ENCODE measurements around the gene CCDC194.

Gene CCDC194

DNA sequence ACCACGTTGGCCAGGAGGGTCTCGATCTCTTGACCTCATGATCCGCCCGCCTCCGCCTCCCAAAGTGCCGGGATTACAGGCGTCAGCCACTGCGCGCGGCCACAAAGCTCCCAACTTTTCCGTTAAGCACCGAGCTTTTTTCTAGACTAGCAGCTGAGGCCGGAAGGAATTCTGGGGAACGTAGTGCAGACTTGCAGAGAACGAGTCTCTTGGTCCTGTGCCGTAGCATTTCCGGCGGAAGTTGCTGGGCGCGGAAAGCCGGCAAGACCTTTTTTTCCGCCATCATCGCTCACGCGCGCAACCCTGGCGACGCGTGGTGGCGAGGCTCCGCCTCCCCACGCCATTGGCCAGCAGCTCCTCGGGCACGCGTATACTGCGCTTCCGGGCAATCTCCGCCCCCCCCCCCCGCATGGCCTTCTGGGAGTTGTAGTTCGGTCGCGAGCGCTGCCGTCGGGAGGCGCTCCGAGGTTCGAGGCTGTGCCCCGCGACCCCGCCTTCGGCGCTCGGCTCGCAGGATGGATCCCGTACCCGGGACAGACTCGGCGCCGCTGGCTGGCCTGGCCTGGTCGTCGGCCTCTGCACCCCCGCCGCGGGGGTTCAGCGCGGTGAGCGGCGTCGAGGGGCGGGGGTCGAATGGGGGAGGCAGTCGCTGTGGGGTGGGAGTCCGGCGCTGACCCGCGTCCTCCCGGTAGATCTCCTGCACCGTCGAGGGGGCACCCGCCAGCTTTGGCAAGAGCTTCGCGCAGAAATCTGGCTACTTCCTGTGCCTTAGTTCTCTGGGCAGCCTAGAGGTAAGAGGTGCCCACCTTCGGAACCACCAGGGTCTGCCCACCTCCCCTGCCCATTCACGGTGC lies 25.9 kb upstream of the CCDC194 start, which contains the start of gene MVB12A (continued):
- TF ChIP-seq ZNF146 (tag by site-specific recombination; IDR thresholded peaks at IDR 0.05) (no peak), ZNF223 (tag by site-specific recombination; IDR thresholded peaks at IDR 0.05) (no peak), ZNF184 (tag by site-specific recombination; IDR thresholded peaks at IDR 0.05) (no peak), SP7 (tag by site-specific recombination; IDR thresholded peaks at IDR 0.05) (peak; percentile 82), ZNF214 (tag by site-specific recombination; IDR thresholded peaks at IDR 0.05; ENCODE audit: borderline replicate concordance) (no peak), ZNF211 (tag by site-specific recombination; IDR thresholded peaks at IDR 0.05; ENCODE audit: low read depth) (no peak), ZBTB8A (tag by site-specific recombination; IDR thresholded peaks at IDR 0.05) (peak; percentile 76), ZBTB7A (tag by site-specific recombination; IDR thresholded peaks at IDR 0.05; ENCODE audit: low read depth) (no peak; the same call in none of the 2 replicates), ZXDB (tag by site-specific recombination; IDR thresholded peaks at IDR 0.05) (no peak; the same call in none of the 2 replicates), ZNF561 (tag by site-specific recombination; IDR thresholded peaks at IDR 0.05; ENCODE audit: borderline replicate concordance) (no peak), HOXA7 (CRISPR knock-in tag; IDR thresholded peaks at IDR 0.05; ENCODE audit: borderline replicate concordance) (no peak), GLIS2 (tag by site-specific recombination; IDR thresholded peaks at IDR 0.05) (peak; percentile 61; the same call in 1 of the 2 replicates), ZNF366 (tag by site-specific recombination; conservative IDR thresholded peaks at IDR 0.05) (no peak), KLF7 (tag by site-specific recombination; IDR thresholded peaks at IDR 0.05; ENCODE audit: borderline replicate concordance) (no peak), ZNF621 (tag by site-specific recombination; IDR thresholded peaks at IDR 0.05) (no peak), ZNF48 (tag by site-specific recombination; IDR thresholded peaks at IDR 0.05) (no peak), HOXC10 (CRISPR knock-in tag; IDR thresholded peaks at IDR 0.05) (no peak), PRDM1 (tag by site-specific recombination; IDR thresholded peaks at IDR 0.05) (no peak), OVOL3 (tag by site-specific recombination; IDR thresholded peaks at IDR 0.05) (peak; percentile 66; the same call in 1 of the 2 replicates), SCRT1 (tag by site-specific recombination; IDR thresholded peaks at IDR 0.05; ENCODE audit: borderline replicate concordance) (no peak)
- TF ChIP-seq, protein P1, sequence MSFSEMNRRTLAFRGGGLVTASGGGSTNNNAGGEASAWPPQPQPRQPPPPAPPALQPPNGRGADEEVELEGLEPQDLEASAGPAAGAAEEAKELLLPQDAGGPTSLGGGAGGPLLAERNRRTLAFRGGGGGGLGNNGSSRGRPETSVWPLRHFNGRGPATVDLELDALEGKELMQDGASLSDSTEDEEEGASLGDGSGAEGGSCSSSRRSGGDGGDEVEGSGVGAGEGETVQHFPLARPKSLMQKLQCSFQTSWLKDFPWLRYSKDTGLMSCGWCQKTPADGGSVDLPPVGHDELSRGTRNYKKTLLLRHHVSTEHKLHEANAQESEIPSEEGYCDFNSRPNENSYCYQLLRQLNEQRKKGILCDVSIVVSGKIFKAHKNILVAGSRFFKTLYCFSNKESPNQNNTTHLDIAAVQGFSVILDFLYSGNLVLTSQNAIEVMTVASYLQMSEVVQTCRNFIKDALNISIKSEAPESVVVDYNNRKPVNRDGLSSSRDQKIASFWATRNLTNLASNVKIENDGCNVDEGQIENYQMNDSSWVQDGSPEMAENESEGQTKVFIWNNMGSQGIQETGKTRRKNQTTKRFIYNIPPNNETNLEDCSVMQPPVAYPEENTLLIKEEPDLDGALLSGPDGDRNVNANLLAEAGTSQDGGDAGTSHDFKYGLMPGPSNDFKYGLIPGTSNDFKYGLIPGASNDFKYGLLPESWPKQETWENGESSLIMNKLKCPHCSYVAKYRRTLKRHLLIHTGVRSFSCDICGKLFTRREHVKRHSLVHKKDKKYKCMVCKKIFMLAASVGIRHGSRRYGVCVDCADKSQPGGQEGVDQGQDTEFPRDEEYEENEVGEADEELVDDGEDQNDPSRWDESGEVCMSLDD (tag by site-specific recombination; IDR thresholded peaks at IDR 0.05), result peak; percentile 59; the same call in 1 of the 2 replicates
- TF ChIP-seq, protein P2, sequence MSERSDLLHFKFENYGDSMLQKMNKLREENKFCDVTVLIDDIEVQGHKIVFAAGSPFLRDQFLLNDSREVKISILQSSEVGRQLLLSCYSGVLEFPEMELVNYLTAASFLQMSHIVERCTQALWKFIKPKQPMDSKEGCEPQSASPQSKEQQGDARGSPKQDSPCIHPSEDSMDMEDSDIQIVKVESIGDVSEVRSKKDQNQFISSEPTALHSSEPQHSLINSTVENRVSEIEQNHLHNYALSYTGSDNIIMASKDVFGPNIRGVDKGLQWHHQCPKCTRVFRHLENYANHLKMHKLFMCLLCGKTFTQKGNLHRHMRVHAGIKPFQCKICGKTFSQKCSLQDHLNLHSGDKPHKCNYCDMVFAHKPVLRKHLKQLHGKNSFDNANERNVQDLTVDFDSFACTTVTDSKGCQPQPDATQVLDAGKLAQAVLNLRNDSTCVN (tag by site-specific recombination; optimal IDR thresholded peaks at IDR 0.05), result peak; percentile 98
- TF ChIP-seq, protein P3, sequence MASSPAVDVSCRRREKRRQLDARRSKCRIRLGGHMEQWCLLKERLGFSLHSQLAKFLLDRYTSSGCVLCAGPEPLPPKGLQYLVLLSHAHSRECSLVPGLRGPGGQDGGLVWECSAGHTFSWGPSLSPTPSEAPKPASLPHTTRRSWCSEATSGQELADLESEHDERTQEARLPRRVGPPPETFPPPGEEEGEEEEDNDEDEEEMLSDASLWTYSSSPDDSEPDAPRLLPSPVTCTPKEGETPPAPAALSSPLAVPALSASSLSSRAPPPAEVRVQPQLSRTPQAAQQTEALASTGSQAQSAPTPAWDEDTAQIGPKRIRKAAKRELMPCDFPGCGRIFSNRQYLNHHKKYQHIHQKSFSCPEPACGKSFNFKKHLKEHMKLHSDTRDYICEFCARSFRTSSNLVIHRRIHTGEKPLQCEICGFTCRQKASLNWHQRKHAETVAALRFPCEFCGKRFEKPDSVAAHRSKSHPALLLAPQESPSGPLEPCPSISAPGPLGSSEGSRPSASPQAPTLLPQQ (tag by site-specific recombination; IDR thresholded peaks at IDR 0.05), result 0 out of 2 replicates have a peak, but pooled peaks have one; percentile 14
- TF ChIP-seq, protein P4, sequence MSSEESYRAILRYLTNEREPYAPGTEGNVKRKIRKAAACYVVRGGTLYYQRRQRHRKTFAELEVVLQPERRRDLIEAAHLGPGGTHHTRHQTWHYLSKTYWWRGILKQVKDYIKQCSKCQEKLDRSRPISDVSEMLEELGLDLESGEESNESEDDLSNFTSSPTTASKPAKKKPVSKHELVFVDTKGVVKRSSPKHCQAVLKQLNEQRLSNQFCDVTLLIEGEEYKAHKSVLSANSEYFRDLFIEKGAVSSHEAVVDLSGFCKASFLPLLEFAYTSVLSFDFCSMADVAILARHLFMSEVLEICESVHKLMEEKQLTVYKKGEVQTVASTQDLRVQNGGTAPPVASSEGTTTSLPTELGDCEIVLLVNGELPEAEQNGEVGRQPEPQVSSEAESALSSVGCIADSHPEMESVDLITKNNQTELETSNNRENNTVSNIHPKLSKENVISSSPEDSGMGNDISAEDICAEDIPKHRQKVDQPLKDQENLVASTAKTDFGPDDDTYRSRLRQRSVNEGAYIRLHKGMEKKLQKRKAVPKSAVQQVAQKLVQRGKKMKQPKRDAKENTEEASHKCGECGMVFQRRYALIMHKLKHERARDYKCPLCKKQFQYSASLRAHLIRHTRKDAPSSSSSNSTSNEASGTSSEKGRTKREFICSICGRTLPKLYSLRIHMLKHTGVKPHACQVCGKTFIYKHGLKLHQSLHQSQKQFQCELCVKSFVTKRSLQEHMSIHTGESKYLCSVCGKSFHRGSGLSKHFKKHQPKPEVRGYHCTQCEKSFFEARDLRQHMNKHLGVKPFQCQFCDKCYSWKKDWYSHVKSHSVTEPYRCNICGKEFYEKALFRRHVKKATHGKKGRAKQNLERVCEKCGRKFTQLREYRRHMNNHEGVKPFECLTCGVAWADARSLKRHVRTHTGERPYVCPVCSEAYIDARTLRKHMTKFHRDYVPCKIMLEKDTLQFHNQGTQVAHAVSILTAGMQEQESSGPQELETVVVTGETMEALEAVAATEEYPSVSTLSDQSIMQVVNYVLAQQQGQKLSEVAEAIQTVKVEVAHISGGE (tag by site-specific recombination; conservative IDR thresholded peaks at IDR 0.05; ENCODE audit: low read depth), result peak; percentile 98
- TF ChIP-seq, protein P5, sequence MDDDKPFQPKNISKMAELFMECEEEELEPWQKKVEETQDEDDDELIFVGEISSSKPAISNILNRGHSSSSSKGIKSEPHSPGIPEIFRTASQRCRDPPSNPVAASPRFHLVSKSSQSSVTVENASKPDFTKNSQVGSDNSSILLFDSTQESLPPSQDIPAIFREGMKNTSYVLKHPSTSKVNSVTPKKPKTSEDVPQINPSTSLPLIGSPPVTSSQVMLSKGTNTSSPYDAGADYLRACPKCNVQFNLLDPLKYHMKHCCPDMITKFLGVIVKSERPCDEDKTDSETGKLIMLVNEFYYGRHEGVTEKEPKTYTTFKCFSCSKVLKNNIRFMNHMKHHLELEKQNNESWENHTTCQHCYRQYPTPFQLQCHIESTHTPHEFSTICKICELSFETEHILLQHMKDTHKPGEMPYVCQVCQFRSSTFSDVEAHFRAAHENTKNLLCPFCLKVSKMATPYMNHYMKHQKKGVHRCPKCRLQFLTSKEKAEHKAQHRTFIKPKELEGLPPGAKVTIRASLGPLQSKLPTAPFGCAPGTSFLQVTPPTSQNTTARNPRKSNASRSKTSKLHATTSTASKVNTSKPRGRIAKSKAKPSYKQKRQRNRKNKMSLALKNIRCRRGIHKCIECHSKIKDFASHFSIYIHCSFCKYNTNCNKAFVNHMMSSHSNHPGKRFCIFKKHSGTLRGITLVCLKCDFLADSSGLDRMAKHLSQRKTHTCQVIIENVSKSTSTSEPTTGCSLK (tag by site-specific recombination; IDR thresholded peaks at IDR 0.05), result no peak
- TF ChIP-seq, protein P6, sequence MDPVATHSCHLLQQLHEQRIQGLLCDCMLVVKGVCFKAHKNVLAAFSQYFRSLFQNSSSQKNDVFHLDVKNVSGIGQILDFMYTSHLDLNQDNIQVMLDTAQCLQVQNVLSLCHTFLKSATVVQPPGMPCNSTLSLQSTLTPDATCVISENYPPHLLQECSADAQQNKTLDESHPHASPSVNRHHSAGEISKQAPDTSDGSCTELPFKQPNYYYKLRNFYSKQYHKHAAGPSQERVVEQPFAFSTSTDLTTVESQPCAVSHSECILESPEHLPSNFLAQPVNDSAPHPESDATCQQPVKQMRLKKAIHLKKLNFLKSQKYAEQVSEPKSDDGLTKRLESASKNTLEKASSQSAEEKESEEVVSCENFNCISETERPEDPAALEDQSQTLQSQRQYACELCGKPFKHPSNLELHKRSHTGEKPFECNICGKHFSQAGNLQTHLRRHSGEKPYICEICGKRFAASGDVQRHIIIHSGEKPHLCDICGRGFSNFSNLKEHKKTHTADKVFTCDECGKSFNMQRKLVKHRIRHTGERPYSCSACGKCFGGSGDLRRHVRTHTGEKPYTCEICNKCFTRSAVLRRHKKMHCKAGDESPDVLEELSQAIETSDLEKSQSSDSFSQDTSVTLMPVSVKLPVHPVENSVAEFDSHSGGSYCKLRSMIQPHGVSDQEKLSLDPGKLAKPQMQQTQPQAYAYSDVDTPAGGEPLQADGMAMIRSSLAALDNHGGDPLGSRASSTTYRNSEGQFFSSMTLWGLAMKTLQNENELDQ (tag by site-specific recombination; IDR thresholded peaks at IDR 0.05; ENCODE audit: low read depth), result no peak
